Transverse colon (tissue), 4 donors: ENCODE data around the gene DAB2. TPM values are rescaled to one million over a fixed set of nuclear protein-coding genes. Genes with fewer than 3 reads are reported as not detected.

ENCODE experiments used
- DNase-seq: peaks from one replicate; pipeline ENCODE4 v3.0.0-alpha.2; 2019
- H3K27ac ChIP-seq, 4 donors: fragments of 200-600 bp; sonication (generic); 2 replicates each; pipeline ENCODE4 v1.5.1; 2016 to 2018; ENCODE audit warnings: inconsistent platforms in 4 of 4
- H3K27me3 ChIP-seq: fragments of 200-600 bp; sonication (generic); 2 replicates; pipeline ENCODE4 v1.5.1; 2017; ENCODE audit warnings: inconsistent platforms
- H3K36me3 ChIP-seq, 4 donors: fragments of 200-600 bp; sonication (generic); 2 replicates each; pipeline ENCODE4 v1.5.1; 2017 to 2019; ENCODE audit warnings: inconsistent platforms in 4 of 4
- H3K4me1 ChIP-seq, 4 donors: fragments of 200-600 bp; sonication (generic); 2 replicates each; pipeline ENCODE4 v1.5.1; 2017 to 2020; ENCODE audit warnings: inconsistent platforms in 4 of 4
- H3K4me3 ChIP-seq, 4 donors: fragments of 200-600 bp; sonication (generic); 1 replicate in 1 of 4; 2 replicates in 3 of 4; pipeline versions ENCODE4 v1.5.1 to v1.6.1; 2017 to 2019; ENCODE audit warnings: inconsistent platforms in 4 of 4
- H3K9me3 ChIP-seq, 2 donors: fragments of 200-600 bp; sonication (generic); 2 replicates each; pipeline ENCODE4 v1.5.1; 2017 to 2019; ENCODE audit warnings: inconsistent platforms in 2 of 2
- EP300 ChIP-seq: sonication (generic); formaldehyde crosslinking; IDR thresholded peaks from one replicate; pipeline ENCODE4 v1.6.1; 2017; ENCODE audit warnings: antibody characterized with exemption, low read depth
- POLR2A ChIP-seq: fragments of 450-650 bp; IDR thresholded peaks from one replicate; pipeline ENCODE4 v1.6.1; 2016; ENCODE audit warnings: antibody characterized with exemption, mild to moderate bottlenecking, moderate library complexity
- POLR2AphosphoS5 ChIP-seq, 3 donors: sonication (generic); formaldehyde crosslinking; IDR thresholded peaks; one replicate each; pipeline ENCODE4 v1.6.1; 2016; ENCODE audit warnings: antibody characterized with exemption in 3 of 3
- WGBS, 2 donors: methylation state at CpG; one replicate each; pipeline ENCODE4 v1.1.5; 2018; ENCODE audit warnings: low coverage in 1 of 2; 5-methylcytosine and 5-hydroxymethylcytosine counted together
- in situ Hi-C, 4 donors: fragments of 200-750 bp; cut with MboI; loops; one replicate each; pipeline versions ENCODE4 v1.15.0 to v1.15.1; 2017; ENCODE audit warnings: low sequenced_read_pairs in 3 of 4, low pct_ligation_motif_present in 1 of 4, low pct_unique_long_range_greater_than_20kb in 1 of 4
- intact Hi-C: fragments of 100-400 bp; cut with DNase I; formaldehyde crosslinking; loops from one replicate; pipeline ENCODE4 v1.15.1; 2023; ENCODE audit warnings: low total_unique reads
- total RNA-seq, 4 donors: library from RNA; depleted of rRNA; stranded (reverse); fragments of >200 nt; gene quantifications; one replicate each; pipeline ENCODE4 v1.1.0, GENCODE V29; 2016
- TF ChIP-seq, protein P1 (sequence below), 5 experiments: fragments of 200-600 bp in 3 of 5; fragments of 450-650 bp in 2 of 5; sonication (generic) in 3 of 5; IDR thresholded peaks; 1 replicate in 2 of 5; 2 replicates in 3 of 5; pipeline ENCODE4 v1.5.1; 2016 to 2017; ENCODE audit warnings: antibody characterized with exemption in 5 of 5, inconsistent platforms in 3 of 5, mild to moderate bottlenecking in 2 of 5, moderate library complexity in 1 of 5

The DAB2 gene
- total RNA-seq, 4 donors from 2014 or later, result 34.4 to 143 (median 53.1) TPM

DNA sequence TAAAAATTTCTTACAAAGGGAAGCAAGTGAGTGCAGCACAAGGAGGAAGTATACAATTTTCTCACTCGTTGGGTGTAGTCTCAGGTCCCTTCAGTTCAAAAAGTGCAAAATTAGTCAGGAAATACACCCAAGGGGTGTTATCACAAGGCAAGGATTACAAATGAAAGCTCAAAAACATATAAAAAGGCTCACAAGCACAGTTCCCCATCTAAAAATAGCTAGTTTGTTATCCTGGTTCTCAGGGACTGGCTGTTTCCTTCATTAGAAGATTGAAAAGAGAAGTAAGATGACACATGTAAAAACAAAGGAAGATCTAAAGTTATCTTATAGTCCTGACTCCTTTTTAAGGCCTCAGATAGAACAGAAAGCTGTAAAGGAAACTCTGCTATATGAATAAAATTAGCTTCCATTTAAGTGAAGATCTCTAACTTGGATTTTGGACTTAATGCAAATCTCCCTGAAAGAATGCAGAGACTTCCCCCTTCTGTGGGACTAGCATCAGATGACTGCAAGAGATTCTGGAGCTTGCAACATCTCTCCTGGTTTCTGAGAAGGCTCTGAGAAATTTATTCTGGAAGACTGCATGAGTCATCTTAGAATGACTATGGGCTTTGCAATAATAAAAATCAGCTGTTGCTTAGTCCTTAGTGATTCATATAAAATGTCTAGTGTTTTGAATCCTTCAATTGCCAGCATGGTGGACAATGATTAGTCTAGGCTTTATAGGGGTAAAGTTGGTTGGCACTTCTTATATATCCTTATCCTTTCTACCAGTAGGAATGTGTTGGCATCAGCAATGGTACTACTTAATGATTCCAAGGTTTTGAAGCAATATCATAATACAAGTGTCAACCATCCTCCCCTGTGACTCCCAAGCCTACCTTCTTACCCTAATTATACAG lies 25.4 kb downstream of the DAB2 start:
- peak overlapping the region; percentile 66 to 75 (median 68) for H3K27ac ChIP-seq
- peaks cover 4 to 45% (median 34%) of the 10 kb centered on the region in 4 donors for H3K4me1 ChIP-seq
- no peaks in the 10 kb centered on the region for H3K9me3 ChIP-seq
- 57 to 61% methylated on average over 1 of the region's 1 CpG for WGBS, 2 donors
- H3K36me3 ChIP-seq, result no peaks in the 10 kb centered on the region
- DNase-seq, result no peak
- TF ChIP-seq, protein P1, sequence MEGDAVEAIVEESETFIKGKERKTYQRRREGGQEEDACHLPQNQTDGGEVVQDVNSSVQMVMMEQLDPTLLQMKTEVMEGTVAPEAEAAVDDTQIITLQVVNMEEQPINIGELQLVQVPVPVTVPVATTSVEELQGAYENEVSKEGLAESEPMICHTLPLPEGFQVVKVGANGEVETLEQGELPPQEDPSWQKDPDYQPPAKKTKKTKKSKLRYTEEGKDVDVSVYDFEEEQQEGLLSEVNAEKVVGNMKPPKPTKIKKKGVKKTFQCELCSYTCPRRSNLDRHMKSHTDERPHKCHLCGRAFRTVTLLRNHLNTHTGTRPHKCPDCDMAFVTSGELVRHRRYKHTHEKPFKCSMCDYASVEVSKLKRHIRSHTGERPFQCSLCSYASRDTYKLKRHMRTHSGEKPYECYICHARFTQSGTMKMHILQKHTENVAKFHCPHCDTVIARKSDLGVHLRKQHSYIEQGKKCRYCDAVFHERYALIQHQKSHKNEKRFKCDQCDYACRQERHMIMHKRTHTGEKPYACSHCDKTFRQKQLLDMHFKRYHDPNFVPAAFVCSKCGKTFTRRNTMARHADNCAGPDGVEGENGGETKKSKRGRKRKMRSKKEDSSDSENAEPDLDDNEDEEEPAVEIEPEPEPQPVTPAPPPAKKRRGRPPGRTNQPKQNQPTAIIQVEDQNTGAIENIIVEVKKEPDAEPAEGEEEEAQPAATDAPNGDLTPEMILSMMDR (IDR thresholded peaks at IDR 0.05), result no peak
- peak; percentile 61 to 75 (median 73) for TF ChIP-seq POLR2AphosphoS5 (IDR thresholded peaks at IDR 0.05)
- in situ Hi-C loops, result no loop called here
- intact Hi-C loops, result no loop called here
- no peak overlapping the region for H3K4me3 ChIP-seq
- H3K27me3 ChIP-seq, result no peaks in the 10 kb centered on the region

DNA sequence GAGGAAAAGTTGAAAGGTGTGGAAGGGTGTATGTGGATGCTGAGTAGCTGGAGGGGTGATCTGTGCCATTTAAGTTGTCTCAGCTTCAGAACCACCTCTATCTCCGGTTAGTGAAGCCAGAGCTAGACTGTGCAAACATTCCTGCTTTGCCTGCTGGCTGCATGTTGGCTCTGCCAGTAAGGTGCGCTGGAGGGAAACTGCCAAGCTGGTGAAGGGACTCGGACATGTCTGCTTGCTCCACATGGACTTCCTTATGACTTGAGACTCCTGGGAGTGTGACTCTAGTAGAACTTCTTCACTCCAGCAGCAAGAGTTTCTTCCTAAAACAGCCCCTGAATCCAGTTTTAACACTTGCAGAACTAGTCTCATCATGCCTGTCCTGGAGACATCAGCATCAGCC lies 27.9 kb downstream of the DAB2 start:
- DNase-seq, result no peak
- intact Hi-C loops, result no loop called here
- Histone ChIP-seq H3K9me3 (no peaks in the 10 kb centered on the region), H3K4me3 (no peak overlapping the region), H3K4me1 (peaks cover 4 to 36% (median 31%) of the 10 kb centered on the region in 4 donors), H3K27me3 (no peaks in the 10 kb centered on the region), H3K36me3 (peaks cover 0 to 13% (median 0%) of the 10 kb centered on the region in 4 donors), H3K27ac (peak overlapping the region in 1 of 4 donors; percentile 22)
- in situ Hi-C loops, result no loop called here
- TF ChIP-seq, protein P1 (IDR thresholded peaks at IDR 0.05), result no peak
- no peak for TF ChIP-seq EP300
- WGBS, 2 donors, result 75% methylated on average over 3 of the region's 3 CpGs; no CpG with 5 or more reads in 1 of the 2 donors

DNA sequence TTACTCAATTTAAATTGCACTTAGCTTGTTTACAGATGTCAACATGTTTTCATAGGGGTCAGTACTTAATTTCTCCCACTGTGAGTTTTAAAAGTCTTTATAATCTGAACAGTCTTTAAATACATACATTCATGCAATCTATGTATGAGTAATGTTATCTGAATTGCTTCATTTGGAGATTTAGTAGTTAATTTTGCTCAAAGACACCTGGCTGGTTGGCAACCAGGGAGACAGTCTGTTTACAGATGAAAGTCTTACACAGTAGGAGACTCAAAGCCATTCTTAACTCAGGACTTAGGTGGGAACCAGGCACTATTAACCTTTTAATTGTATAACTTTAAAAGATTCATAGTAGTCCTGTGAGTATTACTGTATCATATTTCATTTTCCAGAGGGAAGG lies 29.3 kb downstream of the DAB2 start:
- Histone ChIP-seq H3K9me3 (no peaks in the 10 kb centered on the region), H3K36me3 (peaks cover 0 to 20% (median 0%) of the 10 kb centered on the region in 4 donors), H3K4me1 (peaks cover 0 to 25% (median 19%) of the 10 kb centered on the region in 4 donors), H3K27me3 (no peaks in the 10 kb centered on the region), H3K4me3 (no peak overlapping the region), H3K27ac (peak overlapping the region; percentile 4 to 21 (median 12))
- no peak for TF ChIP-seq EP300
- no peak for DNase-seq
- intact Hi-C loops (no loop called here), in situ Hi-C loops (no loop called here)

DNA sequence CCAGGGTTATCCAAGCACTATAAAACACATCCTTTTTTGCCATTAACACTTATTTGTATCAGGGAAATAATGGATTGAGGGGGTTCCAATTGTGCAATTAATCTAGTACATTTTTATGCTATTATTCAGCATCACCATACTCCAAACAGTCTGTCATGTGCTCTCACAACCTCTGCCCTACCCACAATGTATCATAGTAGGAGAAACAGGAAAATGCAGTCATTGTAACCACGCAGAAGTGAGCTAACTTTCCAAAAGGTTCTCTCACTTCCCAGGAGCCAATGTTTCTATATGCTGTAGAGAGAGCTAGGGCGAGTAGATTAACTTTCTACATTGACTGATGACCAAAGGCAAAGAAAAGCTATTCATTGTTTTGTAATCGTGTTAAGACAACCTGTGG lies 29.8 kb downstream of the DAB2 start:
- 63 to 75% methylated on average over 2 to 3 of the region's 3 CpGs for WGBS, 2 donors

More for the DNA sequence above, 29.8 kb downstream of the DAB2 start:
- in situ Hi-C loops (no loop called here), intact Hi-C loops (no loop called here)
- peaks cover 0 to 20% (median 0%) of the 10 kb centered on the region in 4 donors for H3K36me3 ChIP-seq
- no peak for TF ChIP-seq EP300
- TF ChIP-seq, protein P1 (IDR thresholded peaks at IDR 0.05), result no peak
- no peak for TF ChIP-seq POLR2AphosphoS5 (IDR thresholded peaks at IDR 0.05)
- TF ChIP-seq POLR2A, result no peak
- no peak overlapping the region for H3K4me3 ChIP-seq
- H3K27me3 ChIP-seq, result no peaks in the 10 kb centered on the region
- no peaks in the 10 kb centered on the region for H3K9me3 ChIP-seq
- DNase-seq, result no peak
- peak overlapping the region in 3 of 4 donors; percentile 8 to 21 (median 17) for H3K27ac ChIP-seq
- peaks cover 0 to 19% (median 13%) of the 10 kb centered on the region in 4 donors for H3K4me1 ChIP-seq
